ENCODE measurements around the gene GARNL3.
A peak's percentile ranks its signal among the peaks of the same experiment; 100 is the strongest.

Gene GARNL3

GRCh38 chr9:127392976-127393375 is 128.4 kb downstream of the GARNL3 start:
- TF ChIP-seq CTCF (IDR thresholded peaks at IDR 0.05; ENCODE audit: insufficient read depth, low read depth, low read length, missing control alignments) = no peak
- no peak overlapping the region for H3K4me3 ChIP-seq (ENCODE audit: low read length)
- DNase-seq (ENCODE audit: low read depth) = no peak

GRCh38 chr9:127393645-127394044 is 129.1 kb downstream of the GARNL3 start:
- TF ChIP-seq CTCF (IDR thresholded peaks at IDR 0.05; ENCODE audit: insufficient read depth, low read depth, low read length, missing control alignments) = peak; percentile 34
- DNase-seq (ENCODE audit: low read depth) = no peak
- no peak overlapping the region for H3K4me3 ChIP-seq (ENCODE audit: low read length)

- TF ChIP-seq CTCF (IDR thresholded peaks at IDR 0.05; ENCODE audit: insufficient read depth, low read depth, low read length, missing control alignments) = no peak
- DNase-seq (ENCODE audit: low read depth) = no peak
- H3K4me3 ChIP-seq (ENCODE audit: low read length) = no peak overlapping the region
These were observed 131.1 kb downstream of the GARNL3 start for GRCh38 chr9:127395497-127396252.

GRCh38 chr9:127396253-127396807 is 131.8 kb downstream of the GARNL3 start:
- TF ChIP-seq CTCF (IDR thresholded peaks at IDR 0.05; ENCODE audit: insufficient read depth, low read depth, low read length, missing control alignments) = no peak
- DNase-seq (ENCODE audit: low read depth) = no peak
- H3K4me3 ChIP-seq (ENCODE audit: low read length) = peak overlapping the region; percentile 65

GRCh38 chr9:127396808-127397645 is 132.5 kb downstream of the GARNL3 start, which contains the start of gene SLC2A8:
TSS of gene SLC2A8 (plus strand) at chr9:127397169. CDS start at chr9:127397231, 62 bp downstream.
- TF ChIP-seq CTCF (IDR thresholded peaks at IDR 0.05; ENCODE audit: insufficient read depth, low read depth, low read length, missing control alignments) = peak; percentile 15
- DNase-seq (ENCODE audit: low read depth) = peak; percentile 100
- H3K4me3 ChIP-seq (ENCODE audit: low read length) = peak within 1 kb of the TSS; percentile 65

GRCh38 chr9:127397646-127398274 is 133.2 kb downstream of the GARNL3 start:
- peak overlapping the region; percentile 53 for H3K4me3 ChIP-seq (ENCODE audit: low read length)
- DNase-seq (ENCODE audit: low read depth) = peak; percentile 47
- peak; percentile 46 for TF ChIP-seq CTCF (IDR thresholded peaks at IDR 0.05; ENCODE audit: insufficient read depth, low read depth, low read length, missing control alignments)

All from epithelial cell of esophagus (primary cell).